Suprapubic skin (tissue), 4 donors: ENCODE data around the gene IP6K2.

Source experiments
- CTCF ChIP-seq, 2 donors: fragments of 200-600 bp in 1 of 2; fragments of 450-650 bp in 1 of 2; sonication (generic) in 1 of 2; IDR thresholded peaks; one replicate each; pipeline ENCODE4 v1.5.1; 2016 to 2019; ENCODE audit warnings: antibody characterized with exemption in 2 of 2, mild to moderate bottlenecking in 1 of 2, moderate library complexity in 1 of 2
- EP300 ChIP-seq: sonication (generic); formaldehyde crosslinking; IDR thresholded peaks from one replicate; pipeline ENCODE4 v1.6.1; 2017; ENCODE audit warnings: antibody characterized with exemption
- POLR2A ChIP-seq, 2 donors: fragments of 450-650 bp; IDR thresholded peaks; one replicate each; pipeline ENCODE4 v1.6.1; 2017; ENCODE audit warnings: antibody characterized with exemption in 2 of 2, mild to moderate bottlenecking in 2 of 2, moderate library complexity in 2 of 2
- POLR2AphosphoS5 ChIP-seq, 3 donors: sonication (generic); formaldehyde crosslinking; IDR thresholded peaks; one replicate each; pipeline ENCODE4 v1.6.1; 2017; ENCODE audit warnings: antibody characterized with exemption in 3 of 3

- TF ChIP-seq CTCF (IDR thresholded peaks at IDR 0.05), result no peak
- no peak for TF ChIP-seq POLR2AphosphoS5 (IDR thresholded peaks at IDR 0.05)
- no peak for TF ChIP-seq POLR2A (IDR thresholded peaks at IDR 0.05)
- TF ChIP-seq EP300, result no peak
Observed at GRCh38 chr3:48690846-48691458, 26.1 kb downstream of the IP6K2 start.
